HepG2 (cell line): Measurements from ENCODE around the gene AKAP12. TPM values are rescaled to one million over a fixed set of nuclear protein-coding genes. Genes with fewer than 3 reads are reported as not detected.
A peak's percentile ranks its signal among the peaks of the same experiment; 100 is the strongest.

Source experiments
- EHMT2 ChIP-seq: fragments of 200-600 bp; sonication (generic); IDR thresholded peaks from 2 replicates; pipeline ENCODE4 v1.7.0; 2017; ENCODE audit warnings: antibody characterized with exemption, low read depth, low read length, borderline replicate concordance
- HOXA3 ChIP-seq: sonication (generic); formaldehyde crosslinking; IDR thresholded peaks from 2 replicates; pipeline ENCODE4 v1.5.0; 2020; ENCODE audit warnings: missing genetic modification reagents
- PRDM15 ChIP-seq: sonication (generic); formaldehyde crosslinking; IDR thresholded peaks from 2 replicates; pipeline ENCODE4 v1.4.0; 2020; ENCODE audit warnings: missing genetic modification reagents
- RFX5 ChIP-seq: IDR thresholded peaks from 2 replicates; pipeline ENCODE4 v1.6.1; 2011; ENCODE audit warnings: low read depth, low read length, improper control_type of control experiment
- TSC22D2 ChIP-seq: sonication (generic); formaldehyde crosslinking; IDR thresholded peaks from 2 replicates; pipeline ENCODE4 v1.5.1; 2020; ENCODE audit warnings: missing genetic modification reagents, mild to moderate bottlenecking, borderline replicate concordance
- WIZ ChIP-seq: sonication (generic); formaldehyde crosslinking; IDR thresholded peaks from 2 replicates; pipeline ENCODE4 v1.5.1; 2020; ENCODE audit warnings: mild to moderate bottlenecking, missing genetic modification reagents
- ZFP41 ChIP-seq: sonication (generic); formaldehyde crosslinking; IDR thresholded peaks from 2 replicates; pipeline ENCODE4 v1.4.0; 2020; ENCODE audit warnings: mild to moderate bottlenecking, missing genetic modification reagents, borderline replicate concordance
- ZMAT3 ChIP-seq: sonication (generic); formaldehyde crosslinking; conservative IDR thresholded peaks from 2 replicates; pipeline ENCODE4 v1.7.0; 2021; ENCODE audit warnings: missing genetic modification reagents
- ZNF276 ChIP-seq: sonication (generic); formaldehyde crosslinking; IDR thresholded peaks from 2 replicates; pipeline ENCODE4 v1.4.0; 2020; ENCODE audit warnings: mild to moderate bottlenecking, low read depth, missing genetic modification reagents
- ZNF354B ChIP-seq: sonication (generic); formaldehyde crosslinking; IDR thresholded peaks from 2 replicates; pipeline ENCODE4 v1.8.0; 2022; ENCODE audit warnings: mild to moderate bottlenecking, missing genetic modification reagents
- ZNF530 ChIP-seq: sonication (generic); formaldehyde crosslinking; IDR thresholded peaks from 2 replicates; pipeline ENCODE4 v1.5.0; 2020; ENCODE audit warnings: low read depth, mild to moderate bottlenecking, missing genetic modification reagents
- polyA plus RNA-seq, 8 experiments: library from polyadenylated mRNA; depleted of rRNA in 3 of 8; stranded (reverse) in 7 of 8; unstranded in 1 of 8; fragments of >200 nt; fragmentation: Illumina TruSeq in 4 of 8; extraction: Trizol in 4 of 8; gene quantifications; 2 replicates each; pipeline versions ENCODE4 v1.2.1 to v1.2.3, GENCODE V29; 2011 to 2016; ENCODE audit warnings: low read depth in 4 of 8, missing spikeins in 1 of 8, mixed read lengths in 1 of 8; ENCODE audit not compliant: insufficient read depth in 1 of 8
- total RNA-seq, 5 experiments: library from RNA; depleted of rRNA; stranded (reverse); fragments of >200 nt; fragmentation: Illumina TruSeq; extraction: Trizol; gene quantifications; 2 replicates each; pipeline ENCODE4 v1.2.3, GENCODE V29; 2016; ENCODE audit warnings: low read depth in 1 of 5
- TF ChIP-seq, protein P1 (sequence below): fragments of 450-650 bp; IDR thresholded peaks from 2 replicates; pipeline ENCODE4 v1.6.1; 2017; ENCODE audit warnings: mild to moderate bottlenecking
- TF ChIP-seq, protein P2 (sequence below): sonication (generic); formaldehyde crosslinking; IDR thresholded peaks from 2 replicates; pipeline ENCODE4 v1.4.0; 2020; ENCODE audit warnings: missing genetic modification reagents
- TF ChIP-seq, protein P3 (sequence below): sonication (generic); formaldehyde crosslinking; IDR thresholded peaks from 2 replicates; pipeline ENCODE4 v1.4.0; 2020; ENCODE audit warnings: missing genetic modification reagents

Gene AKAP12
- total and polyA plus RNA-seq, 2 of the 13 experiments (the other 11 are each of a cell fraction or from before 2014, with no cell fraction given) = 10.6 to 19.0 TPM

- no peak for TF ChIP-seq WIZ (CRISPR knock-in tag)
- TF ChIP-seq, protein P1, sequence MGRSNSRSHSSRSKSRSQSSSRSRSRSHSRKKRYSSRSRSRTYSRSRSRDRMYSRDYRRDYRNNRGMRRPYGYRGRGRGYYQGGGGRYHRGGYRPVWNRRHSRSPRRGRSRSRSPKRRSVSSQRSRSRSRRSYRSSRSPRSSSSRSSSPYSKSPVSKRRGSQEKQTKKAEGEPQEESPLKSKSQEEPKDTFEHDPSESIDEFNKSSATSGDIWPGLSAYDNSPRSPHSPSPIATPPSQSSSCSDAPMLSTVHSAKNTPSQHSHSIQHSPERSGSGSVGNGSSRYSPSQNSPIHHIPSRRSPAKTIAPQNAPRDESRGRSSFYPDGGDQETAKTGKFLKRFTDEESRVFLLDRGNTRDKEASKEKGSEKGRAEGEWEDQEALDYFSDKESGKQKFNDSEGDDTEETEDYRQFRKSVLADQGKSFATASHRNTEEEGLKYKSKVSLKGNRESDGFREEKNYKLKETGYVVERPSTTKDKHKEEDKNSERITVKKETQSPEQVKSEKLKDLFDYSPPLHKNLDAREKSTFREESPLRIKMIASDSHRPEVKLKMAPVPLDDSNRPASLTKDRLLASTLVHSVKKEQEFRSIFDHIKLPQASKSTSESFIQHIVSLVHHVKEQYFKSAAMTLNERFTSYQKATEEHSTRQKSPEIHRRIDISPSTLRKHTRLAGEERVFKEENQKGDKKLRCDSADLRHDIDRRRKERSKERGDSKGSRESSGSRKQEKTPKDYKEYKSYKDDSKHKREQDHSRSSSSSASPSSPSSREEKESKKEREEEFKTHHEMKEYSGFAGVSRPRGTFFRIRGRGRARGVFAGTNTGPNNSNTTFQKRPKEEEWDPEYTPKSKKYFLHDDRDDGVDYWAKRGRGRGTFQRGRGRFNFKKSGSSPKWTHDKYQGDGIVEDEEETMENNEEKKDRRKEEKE = no peak
- TF ChIP-seq, protein P2, sequence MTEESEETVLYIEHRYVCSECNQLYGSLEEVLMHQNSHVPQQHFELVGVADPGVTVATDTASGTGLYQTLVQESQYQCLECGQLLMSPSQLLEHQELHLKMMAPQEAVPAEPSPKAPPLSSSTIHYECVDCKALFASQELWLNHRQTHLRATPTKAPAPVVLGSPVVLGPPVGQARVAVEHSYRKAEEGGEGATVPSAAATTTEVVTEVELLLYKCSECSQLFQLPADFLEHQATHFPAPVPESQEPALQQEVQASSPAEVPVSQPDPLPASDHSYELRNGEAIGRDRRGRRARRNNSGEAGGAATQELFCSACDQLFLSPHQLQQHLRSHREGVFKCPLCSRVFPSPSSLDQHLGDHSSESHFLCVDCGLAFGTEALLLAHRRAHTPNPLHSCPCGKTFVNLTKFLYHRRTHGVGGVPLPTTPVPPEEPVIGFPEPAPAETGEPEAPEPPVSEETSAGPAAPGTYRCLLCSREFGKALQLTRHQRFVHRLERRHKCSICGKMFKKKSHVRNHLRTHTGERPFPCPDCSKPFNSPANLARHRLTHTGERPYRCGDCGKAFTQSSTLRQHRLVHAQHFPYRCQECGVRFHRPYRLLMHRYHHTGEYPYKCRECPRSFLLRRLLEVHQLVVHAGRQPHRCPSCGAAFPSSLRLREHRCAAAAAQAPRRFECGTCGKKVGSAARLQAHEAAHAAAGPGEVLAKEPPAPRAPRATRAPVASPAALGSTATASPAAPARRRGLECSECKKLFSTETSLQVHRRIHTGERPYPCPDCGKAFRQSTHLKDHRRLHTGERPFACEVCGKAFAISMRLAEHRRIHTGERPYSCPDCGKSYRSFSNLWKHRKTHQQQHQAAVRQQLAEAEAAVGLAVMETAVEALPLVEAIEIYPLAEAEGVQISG (CRISPR knock-in tag) = no peak
- peak; percentile 69; the same call in 1 of the 2 replicates for TF ChIP-seq ZFP41 (CRISPR knock-in tag)
- no peak for TF ChIP-seq EHMT2
- TF ChIP-seq, protein P3, sequence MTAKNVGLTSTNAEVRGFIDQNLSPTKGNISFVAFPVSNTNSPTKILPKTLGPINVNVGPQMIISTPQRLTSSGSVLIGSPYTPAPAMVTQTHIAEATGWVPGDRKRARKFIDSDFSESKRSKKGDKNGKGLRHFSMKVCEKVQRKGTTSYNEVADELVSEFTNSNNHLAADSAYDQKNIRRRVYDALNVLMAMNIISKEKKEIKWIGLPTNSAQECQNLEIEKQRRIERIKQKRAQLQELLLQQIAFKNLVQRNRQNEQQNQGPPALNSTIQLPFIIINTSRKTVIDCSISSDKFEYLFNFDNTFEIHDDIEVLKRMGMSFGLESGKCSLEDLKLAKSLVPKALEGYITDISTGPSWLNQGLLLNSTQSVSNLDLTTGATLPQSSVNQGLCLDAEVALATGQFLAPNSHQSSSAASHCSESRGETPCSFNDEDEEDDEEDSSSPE (CRISPR knock-in tag) = peak; percentile 62; the same call in 1 of the 2 replicates
- 0 out of 2 replicates have a peak, but pooled peaks have one; percentile 27 for TF ChIP-seq PRDM15 (CRISPR knock-in tag)
- TF ChIP-seq ZNF276 (CRISPR knock-in tag) = no peak
- TF ChIP-seq TSC22D2 (CRISPR knock-in tag) = no peak
- TF ChIP-seq RFX5 = no peak
- no peak for TF ChIP-seq ZNF354B (CRISPR knock-in tag)
- TF ChIP-seq HOXA3 (CRISPR knock-in tag) = peak; percentile 31; the same call in 1 of the 2 replicates
- TF ChIP-seq ZMAT3 (CRISPR knock-in tag) = no peak
- no peak for TF ChIP-seq ZNF530 (CRISPR knock-in tag)
These were observed 85.6 kb downstream of the AKAP12 start (continued) for GRCh38 chr6:151325075-151326050.
